ENCODE data around the gene DYNC1I1. TPM values are rescaled to one million over a fixed set of nuclear protein-coding genes. Genes with fewer than 3 reads are reported as not detected.

DYNC1I1 gene
- total RNA-seq, 4 donors from 2014 or later: 1.9 to 6.7 (median 5.8) TPM

GRCh38 chr7:95865716-95866371 lies 93.5 kb downstream of the DYNC1I1 start:
- no peaks in the 10 kb centered on the region for H3K36me3 ChIP-seq
- DNase-seq (ENCODE audit: low spot score in 2 of 2): no peak
- WGBS: 83% methylated on average over 9 of the region's 9 CpGs

GRCh38 chr7:95867309-95867708 lies 95.0 kb downstream of the DYNC1I1 start:
- no peak for DNase-seq (ENCODE audit: low spot score in 2 of 2)
- Histone ChIP-seq H3K4me1 (no peaks in the 10 kb centered on the region), H3K27ac (no peak overlapping the region), H3K9me3 (no peaks in the 10 kb centered on the region), H3K36me3 (no peaks in the 10 kb centered on the region), H3K27me3 (no peaks in the 10 kb centered on the region), H3K4me3 (no peak overlapping the region)
- no peak for TF ChIP-seq EP300 (IDR thresholded peaks at IDR 0.05)
- TF ChIP-seq POLR2A (IDR thresholded peaks at IDR 0.05): no peak
- TF ChIP-seq CTCF (IDR thresholded peaks at IDR 0.05): no peak
- TF ChIP-seq POLR2AphosphoS5 (IDR thresholded peaks at IDR 0.05): no peak
- 100% methylated on average over 1 of the region's 3 CpGs for WGBS

More at GRCh38 chr7:95865716-95866371, 93.5 kb downstream of the DYNC1I1 start:
- Histone ChIP-seq H3K9me3 (no peaks in the 10 kb centered on the region), H3K27me3 (no peaks in the 10 kb centered on the region), H3K4me1 (no peaks in the 10 kb centered on the region), H3K27ac (no peak overlapping the region), H3K4me3 (no peak overlapping the region)
- no peak for TF ChIP-seq CTCF (IDR thresholded peaks at IDR 0.05)
- no peak for TF ChIP-seq POLR2A (IDR thresholded peaks at IDR 0.05)
- TF ChIP-seq POLR2AphosphoS5 (IDR thresholded peaks at IDR 0.05): no peak
- TF ChIP-seq EP300 (IDR thresholded peaks at IDR 0.05): no peak

- Histone ChIP-seq H3K27me3 (no peaks in the 10 kb centered on the region), H3K36me3 (no peaks in the 10 kb centered on the region), H3K4me3 (no peak overlapping the region), H3K9me3 (no peaks in the 10 kb centered on the region), H3K27ac (no peak overlapping the region), H3K4me1 (no peaks in the 10 kb centered on the region)
- DNase-seq (ENCODE audit: low spot score in 2 of 2): no peak
- WGBS: 15% methylated on average over 6 of the region's 6 CpGs
- TF ChIP-seq EP300 (IDR thresholded peaks at IDR 0.05) (no peak), POLR2AphosphoS5 (IDR thresholded peaks at IDR 0.05) (no peak), CTCF (IDR thresholded peaks at IDR 0.05) (peak in 1 of 2 donors; percentile 29), POLR2A (IDR thresholded peaks at IDR 0.05) (no peak)
Measured at GRCh38 chr7:95871075-95871848, 98.9 kb downstream of the DYNC1I1 start.

- no peak for TF ChIP-seq EP300 (IDR thresholded peaks at IDR 0.05)
- no peak for TF ChIP-seq POLR2A (IDR thresholded peaks at IDR 0.05)
- 89% methylated on average over 9 of the region's 9 CpGs for WGBS
- DNase-seq (ENCODE audit: low spot score in 2 of 2): no peak
- H3K4me3 ChIP-seq: no peak overlapping the region
- H3K27me3 ChIP-seq: no peaks in the 10 kb centered on the region
- no peak overlapping the region for H3K27ac ChIP-seq
- no peaks in the 10 kb centered on the region for H3K4me1 ChIP-seq
- H3K36me3 ChIP-seq: no peaks in the 10 kb centered on the region
- no peaks in the 10 kb centered on the region for H3K9me3 ChIP-seq
Measured at GRCh38 chr7:95871896-95872295, 99.5 kb downstream of the DYNC1I1 start.

GRCh38 chr7:95874129-95874528 lies 101.8 kb downstream of the DYNC1I1 start:
- Histone ChIP-seq H3K36me3 (no peaks in the 10 kb centered on the region), H3K4me1 (no peaks in the 10 kb centered on the region), H3K27me3 (no peaks in the 10 kb centered on the region), H3K4me3 (no peak overlapping the region), H3K27ac (no peak overlapping the region), H3K9me3 (no peaks in the 10 kb centered on the region)
- TF ChIP-seq CTCF (IDR thresholded peaks at IDR 0.05) (no peak), POLR2A (IDR thresholded peaks at IDR 0.05) (no peak), EP300 (IDR thresholded peaks at IDR 0.05) (no peak), POLR2AphosphoS5 (IDR thresholded peaks at IDR 0.05) (no peak)
- 84% methylated on average over 3 of the region's 3 CpGs for WGBS
- DNase-seq (ENCODE audit: low spot score in 2 of 2): no peak

Data from suprapubic skin (tissue), 4 donors.